ENCODE results near the gene TAS2R16. TPM values are rescaled to one million over a fixed set of nuclear protein-coding genes. Genes with fewer than 3 reads are reported as not detected.
"Not testable (repeated sequence)": the region's sequence is repeated elsewhere in the genome, so short reads cannot be mapped to it uniquely, and the experiment has no call there.

The TAS2R16 gene
- total RNA-seq, 3 donors from 2014 or later: not detected

DNA sequence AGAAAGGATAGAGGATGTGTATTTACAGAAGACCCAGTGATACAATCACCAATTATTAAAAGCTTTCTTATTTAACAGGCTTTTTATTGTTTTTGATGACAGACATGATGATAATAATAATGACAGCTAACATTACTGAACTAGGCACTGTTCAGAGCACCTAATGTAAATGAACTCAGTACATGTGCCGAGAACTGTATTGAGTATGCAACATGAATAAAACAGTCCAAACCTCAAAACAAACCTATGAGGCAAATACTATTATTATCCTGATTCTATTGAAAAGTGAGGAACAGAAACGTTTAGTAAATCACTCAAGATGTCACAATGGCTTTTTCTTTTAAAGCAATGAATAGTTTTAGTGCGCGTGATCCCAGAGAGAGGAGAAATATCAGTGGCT lies 27.1 kb downstream of the TAS2R16 start:
- H3K36me3 ChIP-seq: no peaks in the 10 kb centered on the region
- H3K4me3 ChIP-seq: no peak overlapping the region
- DNase-seq (ENCODE audit: low spot score in 2 of 2): no peak
- no peaks in the 10 kb centered on the region for H3K4me1 ChIP-seq
- intact Hi-C loops (cut with DNase I; ENCODE audit: low total_unique reads): no loop called here
- no peak for TF ChIP-seq POLR2A (IDR thresholded peaks at IDR 0.05)
- TF ChIP-seq POLR2AphosphoS5 (IDR thresholded peaks at IDR 0.05): no peak
- TF ChIP-seq, protein P1, sequence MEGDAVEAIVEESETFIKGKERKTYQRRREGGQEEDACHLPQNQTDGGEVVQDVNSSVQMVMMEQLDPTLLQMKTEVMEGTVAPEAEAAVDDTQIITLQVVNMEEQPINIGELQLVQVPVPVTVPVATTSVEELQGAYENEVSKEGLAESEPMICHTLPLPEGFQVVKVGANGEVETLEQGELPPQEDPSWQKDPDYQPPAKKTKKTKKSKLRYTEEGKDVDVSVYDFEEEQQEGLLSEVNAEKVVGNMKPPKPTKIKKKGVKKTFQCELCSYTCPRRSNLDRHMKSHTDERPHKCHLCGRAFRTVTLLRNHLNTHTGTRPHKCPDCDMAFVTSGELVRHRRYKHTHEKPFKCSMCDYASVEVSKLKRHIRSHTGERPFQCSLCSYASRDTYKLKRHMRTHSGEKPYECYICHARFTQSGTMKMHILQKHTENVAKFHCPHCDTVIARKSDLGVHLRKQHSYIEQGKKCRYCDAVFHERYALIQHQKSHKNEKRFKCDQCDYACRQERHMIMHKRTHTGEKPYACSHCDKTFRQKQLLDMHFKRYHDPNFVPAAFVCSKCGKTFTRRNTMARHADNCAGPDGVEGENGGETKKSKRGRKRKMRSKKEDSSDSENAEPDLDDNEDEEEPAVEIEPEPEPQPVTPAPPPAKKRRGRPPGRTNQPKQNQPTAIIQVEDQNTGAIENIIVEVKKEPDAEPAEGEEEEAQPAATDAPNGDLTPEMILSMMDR (IDR thresholded peaks at IDR 0.05): no peak
- H3K9me3 ChIP-seq: no peaks in the 10 kb centered on the region
- H3K27me3 ChIP-seq: no peaks in the 10 kb centered on the region
- no peak overlapping the region for H3K27ac ChIP-seq

DNA sequence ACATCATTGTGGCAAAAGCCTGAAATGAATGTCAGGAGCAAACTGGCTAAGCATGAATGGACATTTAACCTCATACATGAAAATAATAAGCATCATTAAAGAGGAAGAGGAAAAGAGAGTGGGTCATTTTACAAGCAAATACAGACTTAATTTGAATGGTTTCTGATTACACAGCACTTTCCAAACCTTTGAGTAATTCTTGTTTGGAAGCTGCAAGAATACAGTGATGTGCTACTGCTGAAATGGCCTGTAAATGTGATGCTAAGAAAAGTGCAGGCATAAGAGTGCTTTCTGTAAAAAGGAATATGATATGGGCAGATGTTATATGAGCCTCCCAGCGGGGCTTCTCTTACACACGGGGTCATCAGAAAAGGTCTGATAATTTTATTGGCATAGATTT lies 30.2 kb downstream of the TAS2R16 start:
- TF ChIP-seq, protein P1 (IDR thresholded peaks at IDR 0.05): no peak
- TF ChIP-seq POLR2AphosphoS5 (IDR thresholded peaks at IDR 0.05) (no peak), POLR2A (IDR thresholded peaks at IDR 0.05) (no peak)
- Histone ChIP-seq H3K27ac (no peak overlapping the region), H3K36me3 (no peaks in the 10 kb centered on the region), H3K4me1 (no peaks in the 10 kb centered on the region), H3K27me3 (no peaks in the 10 kb centered on the region), H3K9me3 (no peaks in the 10 kb centered on the region), H3K4me3 (no peak overlapping the region)
- DNase-seq (ENCODE audit: low spot score in 2 of 2): no peak
- intact Hi-C loops (cut with DNase I; ENCODE audit: low total_unique reads): no loop called here

DNA sequence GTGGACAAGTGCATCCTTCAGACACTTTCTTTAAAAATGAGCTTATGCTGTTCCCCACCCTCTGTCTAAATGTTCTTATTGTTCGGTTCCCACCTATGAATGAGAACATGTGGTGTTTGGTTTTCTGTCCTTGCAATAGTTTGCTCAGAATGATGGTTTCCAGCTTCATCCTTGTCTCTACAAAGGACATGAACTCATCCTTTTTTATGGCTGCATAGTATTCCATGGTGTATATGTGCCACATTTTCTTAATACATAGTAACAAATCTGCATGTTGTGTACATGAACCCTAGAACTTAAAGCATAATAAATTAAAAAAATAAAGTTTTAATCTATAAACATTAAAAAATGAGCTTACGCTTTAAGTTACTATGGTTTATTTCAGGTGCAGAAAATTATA lies 41.8 kb downstream of the TAS2R16 start:
- H3K27me3 ChIP-seq; H3K27ac ChIP-seq; H3K4me3 ChIP-seq; DNase-seq (ENCODE audit: low spot score in 2 of 2); H3K4me1 ChIP-seq; H3K36me3 ChIP-seq; H3K9me3 ChIP-seq; intact Hi-C loops (cut with DNase I; ENCODE audit: low total_unique reads): not testable (repeated sequence)

DNA sequence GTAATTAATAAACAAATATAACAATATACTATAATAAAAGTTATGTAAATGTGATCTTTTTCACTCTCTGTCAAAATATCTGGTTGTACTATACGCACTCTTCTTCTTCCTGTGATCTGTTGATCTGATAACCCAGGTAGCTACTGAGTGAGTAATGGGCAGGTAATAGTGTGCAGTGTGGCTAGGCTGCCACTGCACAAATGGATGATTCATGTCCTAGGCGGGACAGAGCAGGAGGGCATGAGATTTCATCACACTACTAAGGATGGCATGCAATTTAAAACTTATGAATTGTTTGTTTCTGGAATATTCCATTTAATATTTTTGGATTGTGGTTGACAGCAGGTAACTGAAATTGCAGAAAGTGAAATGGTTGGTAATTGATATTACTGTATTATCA lies 44.5 kb downstream of the TAS2R16 start:
- Histone ChIP-seq H3K4me1 (no peaks in the 10 kb centered on the region), H3K27ac (no peak overlapping the region), H3K9me3 (no peaks in the 10 kb centered on the region), H3K36me3 (no peaks in the 10 kb centered on the region), H3K27me3 (no peaks in the 10 kb centered on the region), H3K4me3 (no peak overlapping the region)
- DNase-seq (ENCODE audit: low spot score in 2 of 2): no peak
- TF ChIP-seq POLR2AphosphoS5 (IDR thresholded peaks at IDR 0.05): no peak
- no peak for TF ChIP-seq POLR2A (IDR thresholded peaks at IDR 0.05)
- TF ChIP-seq, protein P1 (IDR thresholded peaks at IDR 0.05): no peak
- intact Hi-C loops (cut with DNase I; ENCODE audit: low total_unique reads): no loop called here

DNA sequence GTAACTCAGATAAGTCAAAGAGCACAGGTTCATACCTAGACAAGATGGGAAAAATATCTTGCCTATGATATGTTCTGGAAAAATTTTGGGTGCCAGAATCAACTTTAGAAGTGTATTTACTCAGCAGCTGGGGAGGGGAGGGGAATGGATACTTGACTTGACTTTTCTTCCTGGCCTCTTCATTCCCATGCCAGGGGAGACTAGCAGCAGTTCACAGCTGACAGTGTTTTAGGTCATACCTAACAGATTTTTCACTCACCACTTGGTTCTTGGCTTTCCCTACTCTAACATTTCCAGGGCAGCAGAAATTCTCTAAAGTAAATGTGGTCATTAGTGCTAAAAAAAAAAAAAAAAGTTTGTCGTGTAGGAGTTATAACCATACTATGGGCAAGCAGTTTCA lies 46.3 kb downstream of the TAS2R16 start:
- Histone ChIP-seq H3K27ac (no peak overlapping the region), H3K9me3 (no peaks in the 10 kb centered on the region), H3K4me1 (no peaks in the 10 kb centered on the region), H3K36me3 (no peaks in the 10 kb centered on the region), H3K27me3 (no peaks in the 10 kb centered on the region), H3K4me3 (no peak overlapping the region)
- intact Hi-C loops (cut with DNase I; ENCODE audit: low total_unique reads): no loop called here
- TF ChIP-seq POLR2AphosphoS5 (IDR thresholded peaks at IDR 0.05): no peak
- no peak for DNase-seq (ENCODE audit: low spot score in 2 of 2)

Other genes starting within 250 kb of the TAS2R16 start
- gene CADPS2, start 109.2 kb downstream of the TAS2R16 start, total RNA-seq: 10 to 100 TPM; 12.3 to 67.5 (median 66.5) TPM
- gene SLC13A1, start 204.3 kb upstream of the TAS2R16 start, total RNA-seq: not detected